ENCODE data around the gene SPATA1.

Gene SPATA1

DNA sequence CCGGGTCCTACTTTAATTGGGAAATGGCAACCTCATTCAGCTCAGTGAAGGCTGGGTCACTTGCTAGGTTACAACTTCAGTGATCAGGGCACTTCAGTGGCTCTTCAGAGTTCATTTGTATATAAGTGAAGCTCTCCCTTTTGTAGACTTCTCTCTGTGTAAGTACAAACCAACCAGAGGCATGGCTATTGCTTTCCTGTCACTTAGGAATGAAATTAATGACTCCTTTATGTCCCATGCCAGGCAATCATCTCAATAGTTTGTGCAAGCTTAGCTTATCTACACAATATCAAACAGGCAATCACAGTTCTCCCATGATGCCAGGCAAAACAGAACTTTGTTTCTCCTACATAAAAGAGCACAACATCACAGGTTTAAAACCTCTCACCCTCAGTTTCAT is 90.8 kb downstream of the SPATA1 start:
- Histone ChIP-seq H3K9ac (ENCODE audit: low read depth, low read length) (no peak overlapping the region), H3K36me3 (ENCODE audit: insufficient read depth, low read length) (no peaks in the 10 kb centered on the region), H3K4me1 (ENCODE audit: insufficient read depth, low read length) (no peaks in the 10 kb centered on the region), H3K9me3 (ENCODE audit: control insufficient read depth, insufficient read depth, low read length) (no peaks in the 10 kb centered on the region; the same call in 1 of the 2 replicates)

DNA sequence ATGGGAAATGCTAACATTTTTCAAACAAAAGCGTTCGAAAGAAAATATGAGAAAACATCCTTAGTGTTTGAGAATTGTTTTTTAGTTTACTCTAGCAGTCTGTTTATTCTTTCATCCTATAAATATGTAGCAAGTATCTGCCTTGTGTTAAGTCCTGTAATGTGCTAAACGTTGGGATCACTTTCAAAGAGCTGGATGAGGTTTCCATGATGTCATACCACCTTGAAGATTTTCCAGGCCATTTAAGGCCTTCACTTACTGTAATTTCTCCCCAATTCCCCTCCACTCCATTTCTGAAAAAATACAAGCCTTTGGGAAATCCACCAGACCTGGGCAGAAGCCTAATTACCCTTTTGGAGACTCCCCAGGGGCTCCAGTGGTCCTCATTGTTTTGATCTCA is 92.2 kb downstream of the SPATA1 start:
- Histone ChIP-seq H3K36me3 (ENCODE audit: insufficient read depth, low read length) (no peaks in the 10 kb centered on the region), H3K9ac (ENCODE audit: low read depth, low read length) (no peak overlapping the region), H3K9me3 (ENCODE audit: control insufficient read depth, insufficient read depth, low read length) (no peaks in the 10 kb centered on the region; the same call in 1 of the 2 replicates), H3K4me1 (ENCODE audit: insufficient read depth, low read length) (no peaks in the 10 kb centered on the region)

DNA sequence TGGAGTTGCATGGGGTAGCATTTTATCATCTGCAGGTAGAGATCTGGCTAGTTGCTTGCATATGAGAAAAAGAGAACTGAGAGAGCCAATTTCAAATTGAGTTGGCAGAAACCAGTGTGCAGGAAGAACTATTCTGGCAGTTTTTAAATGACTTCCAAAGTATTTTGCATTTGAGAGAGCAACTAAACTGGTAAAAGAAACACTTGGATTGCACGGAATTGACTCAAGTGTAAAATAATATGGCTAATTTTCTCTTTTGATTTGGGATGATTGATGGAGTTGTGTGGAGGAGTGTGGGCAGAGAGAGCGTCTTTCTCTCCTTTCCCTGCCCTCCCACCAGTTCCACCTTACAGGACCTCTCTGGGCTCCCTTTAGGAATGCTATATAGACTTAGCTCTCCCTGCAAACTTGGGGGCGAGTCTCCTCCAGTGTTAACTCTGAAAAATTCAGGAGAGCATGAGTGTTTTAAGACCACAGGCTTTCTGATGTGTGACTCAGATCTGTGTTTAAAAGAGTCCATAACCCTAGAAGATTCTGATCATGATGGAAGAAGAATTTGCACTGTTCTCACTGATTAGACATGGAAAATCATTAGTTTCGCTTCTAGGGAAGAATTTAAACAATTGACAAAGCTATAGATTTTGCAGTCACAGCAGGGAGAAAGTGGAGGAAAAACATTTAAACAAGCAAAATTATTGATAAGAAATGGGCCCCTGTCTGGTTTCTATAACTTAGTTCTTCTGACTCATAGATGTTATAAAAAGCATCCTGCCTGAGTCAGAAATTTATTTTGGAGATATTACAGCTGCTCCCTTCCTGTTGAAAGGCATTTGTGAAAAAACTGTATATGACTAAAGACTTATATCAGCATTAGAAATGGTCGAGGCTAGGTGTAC is 92.9 kb downstream of the SPATA1 start:
- H3K36me3 ChIP-seq (ENCODE audit: insufficient read depth, low read length) = no peaks in the 10 kb centered on the region
- no peaks in the 10 kb centered on the region for H3K4me1 ChIP-seq (ENCODE audit: insufficient read depth, low read length)
- no peaks in the 10 kb centered on the region; the same call in 1 of the 2 replicates for H3K9me3 ChIP-seq (ENCODE audit: control insufficient read depth, insufficient read depth, low read length)
- no peak overlapping the region for H3K9ac ChIP-seq (ENCODE audit: low read depth, low read length)

DNA sequence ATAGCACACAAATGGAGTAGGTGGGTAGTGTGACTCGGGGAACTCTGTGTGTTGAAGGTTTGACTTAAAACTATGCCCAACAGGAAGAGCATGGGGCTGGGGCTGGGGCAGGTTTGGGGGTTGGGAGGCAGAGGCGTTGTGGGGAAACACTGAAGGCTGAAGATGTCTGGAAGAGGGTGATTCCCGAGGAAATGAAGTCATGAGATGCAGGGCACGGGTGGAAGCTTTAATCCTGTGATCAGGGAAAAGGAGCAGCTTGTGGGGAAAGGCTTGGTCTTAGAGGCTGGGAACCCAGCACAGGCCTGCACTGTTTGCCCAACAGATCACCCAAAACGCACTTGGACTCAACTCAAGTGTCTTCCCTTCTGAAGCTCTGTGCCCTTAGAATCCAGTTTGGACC is 94.6 kb downstream of the SPATA1 start:
- H3K4me1 ChIP-seq (ENCODE audit: insufficient read depth, low read length) = no peaks in the 10 kb centered on the region
- no peak overlapping the region for H3K9ac ChIP-seq (ENCODE audit: low read depth, low read length)
- peaks cover 10% of the 10 kb centered on the region for H3K9me3 ChIP-seq (ENCODE audit: control insufficient read depth, insufficient read depth, low read length)
- no peaks in the 10 kb centered on the region for H3K36me3 ChIP-seq (ENCODE audit: insufficient read depth, low read length)

DNA sequence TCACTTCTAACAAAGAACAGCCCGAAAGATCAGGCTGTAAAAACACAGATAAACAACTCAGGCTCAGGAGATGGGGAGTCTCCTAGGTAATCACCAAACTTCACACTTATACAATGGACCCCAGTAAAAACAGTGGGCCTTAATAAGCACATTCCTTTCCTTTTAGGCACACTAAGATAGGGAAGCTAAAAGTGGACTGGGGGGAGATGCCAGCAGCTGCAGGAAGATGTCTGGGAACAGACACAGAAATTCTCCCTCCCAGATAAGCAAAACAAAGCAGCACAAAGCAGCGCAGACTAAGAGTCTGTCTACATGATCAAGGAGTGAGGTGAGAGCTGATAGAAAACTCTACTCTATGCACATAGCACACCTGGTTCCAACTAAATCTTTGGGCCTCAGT is 97.0 kb downstream of the SPATA1 start:
- H3K9me3 ChIP-seq (ENCODE audit: control insufficient read depth, insufficient read depth, low read length) = peaks cover 11% of the 10 kb centered on the region
- H3K9ac ChIP-seq (ENCODE audit: low read depth, low read length) = no peak overlapping the region
- no peaks in the 10 kb centered on the region for H3K36me3 ChIP-seq (ENCODE audit: insufficient read depth, low read length)
- no peaks in the 10 kb centered on the region for H3K4me1 ChIP-seq (ENCODE audit: insufficient read depth, low read length)

DNA sequence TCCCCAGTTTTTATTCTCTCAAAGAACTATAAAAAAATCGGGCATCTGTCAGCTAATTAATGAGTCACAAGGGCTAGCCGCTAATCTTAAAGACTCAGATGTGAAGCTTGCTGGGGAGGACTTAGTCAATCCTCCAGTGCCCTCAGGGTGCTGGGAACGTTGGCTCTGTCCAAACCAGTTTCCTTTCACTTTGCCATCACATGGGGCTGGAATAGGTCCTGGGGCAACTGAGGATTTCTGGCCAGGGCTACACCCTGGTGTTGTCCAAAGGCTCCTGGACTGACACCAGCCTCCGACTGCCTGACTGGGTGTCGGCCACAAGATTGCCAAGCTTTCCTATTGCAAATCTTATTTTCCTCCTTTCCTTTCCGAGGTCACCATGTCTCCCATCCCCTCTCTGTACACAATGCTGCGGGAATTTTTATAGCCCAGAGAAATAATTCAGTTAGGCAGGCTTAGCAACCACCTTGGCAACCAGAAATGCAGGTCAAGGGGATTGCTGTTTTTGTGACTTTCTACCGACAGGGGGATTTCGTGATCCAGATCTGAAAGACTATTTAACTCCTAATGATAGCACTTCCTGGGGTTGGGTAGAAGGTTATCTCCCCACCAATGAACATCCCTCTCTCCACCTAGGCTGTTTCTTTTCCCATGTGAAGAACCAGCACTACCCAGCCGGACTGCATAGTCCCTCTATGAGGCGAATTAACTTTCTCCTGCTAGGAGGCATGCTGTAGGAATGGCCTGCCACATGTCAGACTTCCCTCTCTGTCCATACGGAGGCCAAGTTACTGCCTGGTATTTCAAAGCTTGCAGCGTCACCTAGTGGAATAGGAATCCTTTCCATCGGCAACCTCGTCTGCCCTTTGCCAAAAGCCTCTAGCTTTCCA is 98.0 kb downstream of the SPATA1 start:
- H3K4me1 ChIP-seq (ENCODE audit: insufficient read depth, low read length) = no peaks in the 10 kb centered on the region
- no peak overlapping the region for H3K9ac ChIP-seq (ENCODE audit: low read depth, low read length)
- peaks cover 11% of the 10 kb centered on the region for H3K9me3 ChIP-seq (ENCODE audit: control insufficient read depth, insufficient read depth, low read length)
- no peaks in the 10 kb centered on the region for H3K36me3 ChIP-seq (ENCODE audit: insufficient read depth, low read length)

DNA sequence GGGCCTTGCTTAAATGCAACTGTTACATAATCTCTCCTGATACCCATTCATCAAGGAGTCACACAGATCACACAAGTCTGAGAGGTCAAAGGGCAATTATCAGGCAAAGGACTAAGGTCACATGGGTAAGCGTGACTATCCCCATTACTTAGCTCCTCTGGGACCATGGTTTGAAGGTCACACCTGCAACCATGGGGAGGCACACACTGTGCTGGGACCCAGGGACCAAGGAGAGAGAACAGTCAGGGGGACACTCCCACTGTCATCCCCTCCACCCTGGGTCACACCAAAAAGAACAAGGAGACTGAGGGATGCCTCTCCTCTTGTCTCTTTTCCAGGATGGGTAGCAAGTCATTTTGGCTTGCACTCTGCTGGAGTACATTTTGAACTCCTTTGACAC is 99.0 kb downstream of the SPATA1 start:
- Histone ChIP-seq H3K4me1 (ENCODE audit: insufficient read depth, low read length) (no peaks in the 10 kb centered on the region), H3K9me3 (ENCODE audit: control insufficient read depth, insufficient read depth, low read length) (peaks cover 11% of the 10 kb centered on the region), H3K36me3 (ENCODE audit: insufficient read depth, low read length) (no peaks in the 10 kb centered on the region), H3K9ac (ENCODE audit: low read depth, low read length) (no peak overlapping the region)

DNA sequence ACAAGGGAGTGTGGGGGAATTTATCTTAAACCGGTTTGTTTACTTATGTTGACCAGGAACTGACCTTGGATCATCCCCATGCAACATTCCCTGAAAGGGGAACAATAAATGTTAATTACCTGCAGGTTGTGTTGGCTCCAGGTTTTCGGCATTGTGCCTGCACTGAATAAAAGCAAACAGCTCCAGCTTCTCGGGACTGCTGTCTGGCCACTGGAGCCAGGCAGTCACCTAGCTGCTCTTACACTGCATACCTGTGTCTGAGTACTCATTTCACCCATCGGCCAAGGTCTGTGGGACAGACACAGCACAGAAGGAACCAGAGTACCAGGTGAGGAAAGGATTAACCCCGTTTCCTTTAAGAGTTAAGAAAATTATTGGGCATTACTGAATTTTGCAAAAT is 100.8 kb downstream of the SPATA1 start:
- no peaks in the 10 kb centered on the region for H3K4me1 ChIP-seq (ENCODE audit: insufficient read depth, low read length)
- no peaks in the 10 kb centered on the region for H3K36me3 ChIP-seq (ENCODE audit: insufficient read depth, low read length)
- H3K9me3 ChIP-seq (ENCODE audit: control insufficient read depth, insufficient read depth, low read length) = peaks cover 11% of the 10 kb centered on the region
- H3K9ac ChIP-seq (ENCODE audit: low read depth, low read length) = no peak overlapping the region

DNA sequence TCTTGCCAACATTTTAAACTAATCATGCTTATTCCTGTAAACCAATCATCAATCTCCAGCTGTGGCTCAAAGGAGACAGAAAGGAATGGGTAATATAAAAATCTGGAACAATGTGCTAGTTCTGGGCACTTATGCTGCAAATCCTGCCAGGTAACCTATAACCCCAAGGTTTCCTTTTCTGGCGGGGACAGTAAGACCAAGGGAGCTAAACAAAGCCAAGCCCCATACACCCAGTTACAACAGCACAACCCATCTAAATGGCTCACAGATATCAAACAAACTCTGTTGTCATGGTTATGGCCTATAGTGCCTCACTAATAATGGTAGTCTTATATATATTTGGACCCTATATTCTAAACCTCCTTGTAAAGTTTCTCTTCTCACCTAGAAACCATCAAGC is 104.9 kb downstream of the SPATA1 start:
- peaks cover 11% of the 10 kb centered on the region for H3K9me3 ChIP-seq (ENCODE audit: control insufficient read depth, insufficient read depth, low read length)
- no peaks in the 10 kb centered on the region for H3K36me3 ChIP-seq (ENCODE audit: insufficient read depth, low read length)
- H3K9ac ChIP-seq (ENCODE audit: low read depth, low read length) = no peak overlapping the region
- no peaks in the 10 kb centered on the region for H3K4me1 ChIP-seq (ENCODE audit: insufficient read depth, low read length)

DNA sequence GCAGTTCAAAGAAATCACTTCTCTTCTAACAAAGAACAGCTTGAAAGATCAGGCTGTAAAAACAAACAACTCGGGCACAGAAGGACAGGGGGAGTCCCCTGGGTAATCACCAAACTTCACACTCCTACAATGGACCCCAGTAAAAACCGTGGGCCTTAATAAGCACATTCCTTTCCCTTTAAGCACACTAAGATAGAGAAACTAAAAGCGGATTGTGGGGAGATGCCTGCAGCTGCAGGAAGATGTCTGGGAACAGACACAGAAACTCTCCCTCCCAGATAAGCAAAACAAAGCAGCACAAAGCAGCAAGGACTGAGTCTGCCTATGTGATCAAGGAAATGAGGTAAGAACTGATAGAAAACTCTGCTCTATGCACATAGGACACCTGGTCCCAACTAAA is 105.6 kb downstream of the SPATA1 start:
- Histone ChIP-seq H3K9me3 (ENCODE audit: control insufficient read depth, insufficient read depth, low read length) (peaks cover 9% of the 10 kb centered on the region), H3K9ac (ENCODE audit: low read depth, low read length) (no peak overlapping the region), H3K4me1 (ENCODE audit: insufficient read depth, low read length) (no peaks in the 10 kb centered on the region), H3K36me3 (ENCODE audit: insufficient read depth, low read length) (no peaks in the 10 kb centered on the region)

DNA sequence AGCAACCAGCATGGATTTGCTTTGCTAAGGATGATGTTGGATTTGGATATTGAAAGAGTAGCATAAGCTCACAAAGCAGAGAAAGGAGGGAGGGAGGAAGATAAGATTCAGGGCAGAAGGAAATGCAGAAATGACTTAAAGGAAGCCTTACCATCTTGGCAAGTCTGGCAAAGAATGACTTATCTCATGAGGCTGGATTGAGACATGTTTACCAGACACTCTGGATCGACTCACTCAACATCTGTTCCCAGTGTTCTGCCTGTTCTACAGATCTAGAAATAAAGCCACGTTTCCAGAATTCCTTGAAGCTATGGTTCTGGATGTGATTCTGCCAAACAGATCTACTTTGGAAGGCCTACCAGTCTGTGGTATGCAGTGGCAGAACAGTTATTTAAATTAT is 106.8 kb downstream of the SPATA1 start:
- peaks cover 9% of the 10 kb centered on the region; the same call in 1 of the 2 replicates for H3K9me3 ChIP-seq (ENCODE audit: control insufficient read depth, insufficient read depth, low read length)
- H3K9ac ChIP-seq (ENCODE audit: low read depth, low read length) = no peak overlapping the region
- no peaks in the 10 kb centered on the region for H3K36me3 ChIP-seq (ENCODE audit: insufficient read depth, low read length)
- no peaks in the 10 kb centered on the region for H3K4me1 ChIP-seq (ENCODE audit: insufficient read depth, low read length)

DNA sequence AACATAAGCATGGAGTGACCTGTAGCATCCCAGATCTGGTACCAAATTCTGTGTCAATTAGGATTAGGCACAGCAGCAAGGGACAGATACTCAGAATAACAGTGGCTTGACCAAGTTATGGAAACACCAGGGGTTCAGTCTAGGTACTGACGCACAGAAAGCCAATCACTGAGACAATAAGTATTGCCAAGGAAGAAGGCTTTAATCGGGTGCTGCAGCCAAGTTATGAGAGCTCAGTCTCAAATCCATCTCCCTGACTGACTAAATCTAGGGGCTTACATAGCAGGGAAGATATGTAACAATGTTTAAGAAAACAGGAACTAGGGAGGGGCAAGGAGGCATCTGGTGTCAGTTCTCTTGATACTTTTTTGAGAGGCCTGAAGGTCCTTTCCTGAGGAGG is 107.7 kb downstream of the SPATA1 start:
- H3K9ac ChIP-seq (ENCODE audit: low read depth, low read length) = no peak overlapping the region
- no peaks in the 10 kb centered on the region for H3K36me3 ChIP-seq (ENCODE audit: insufficient read depth, low read length)
- peaks cover 9% of the 10 kb centered on the region; the same call in 1 of the 2 replicates for H3K9me3 ChIP-seq (ENCODE audit: control insufficient read depth, insufficient read depth, low read length)
- no peaks in the 10 kb centered on the region for H3K4me1 ChIP-seq (ENCODE audit: insufficient read depth, low read length)

DNA sequence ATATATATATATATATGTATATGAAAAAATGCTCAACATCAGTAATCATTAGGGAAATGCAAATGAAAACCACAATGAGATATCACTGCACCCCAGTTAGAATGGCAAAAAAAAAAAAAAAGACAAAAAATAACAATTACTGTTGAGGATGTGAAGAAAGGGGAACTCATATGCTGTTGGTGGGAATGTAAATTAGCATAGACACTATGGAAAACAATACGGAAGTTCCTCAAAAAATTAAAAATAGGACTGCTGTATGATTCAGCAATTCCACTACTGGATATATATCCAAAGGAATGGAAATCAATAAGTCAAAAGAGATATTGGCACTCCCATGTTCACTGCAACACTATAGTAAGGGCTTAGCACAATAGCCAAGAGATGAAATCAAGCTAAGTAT is 109.6 kb downstream of the SPATA1 start:
- H3K4me1 ChIP-seq (ENCODE audit: insufficient read depth, low read length) = peaks cover 2% of the 10 kb centered on the region; the same call in 1 of the 2 replicates
- no peak overlapping the region for H3K9ac ChIP-seq (ENCODE audit: low read depth, low read length)
- H3K36me3 ChIP-seq (ENCODE audit: insufficient read depth, low read length) = no peaks in the 10 kb centered on the region
- H3K9me3 ChIP-seq (ENCODE audit: control insufficient read depth, insufficient read depth, low read length) = peaks cover 9% of the 10 kb centered on the region; the same call in 1 of the 2 replicates

Measured in ES-I3 (cell line).